PC-9 (cell line): Measurements from ENCODE around the gene TXLNB. TPM values are rescaled to one million over a fixed set of nuclear protein-coding genes. Genes with fewer than 3 reads are reported as not detected.

ENCODE experiments used
- BruUV-seq: library from RNA; stranded (reverse); fragments of 400-500 nt; replicated peaks from 2 replicates; lab custom pipeline; 2021; lab: Mats Ljungman, UMichigan
- CTCF ChIA-PET: fragments of 300-600 bp; sonication (Branson Sonifier 250); formaldehyde crosslinking; loops from one replicate; lab custom pipeline; 2022; ENCODE audit warnings: antibody characterized with exemption; lab: Charles Lee
- POLR2A ChIA-PET: fragments of 300-600 bp; sonication (Branson Sonifier 250); formaldehyde crosslinking; loops from one replicate; lab custom pipeline; 2022; ENCODE audit warnings: antibody characterized with exemption; ENCODE audit not compliant: unreplicated experiment; lab: Charles Lee
- DNase-seq, 2 experiments: peaks; one replicate each; pipeline versions ENCODE4 v3.0.0 to v3.0.0-alpha.2; 2015 to 2022; ENCODE audit warnings: mixed read lengths in 1 of 2
- H2AFZ ChIP-seq: fragments of 200-600 bp; sonication (generic); 2 replicates; pipeline ENCODE4 v1.8.1; 2017; ENCODE audit warnings: antibody characterized with exemption
- H3F3A ChIP-seq: fragments of 200-600 bp; sonication (generic); 2 replicates; pipeline ENCODE4 v1.8.1; 2017; ENCODE audit warnings: antibody characterized with exemption, mild to moderate bottlenecking, low read depth; ENCODE audit not compliant: insufficient read depth
- H3K27ac ChIP-seq: fragments of 200-600 bp; sonication (generic); 2 replicates; pipeline ENCODE4 v1.6.1; 2016; ENCODE audit warnings: mixed run types
- H3K27me3 ChIP-seq: fragments of 200-600 bp; sonication (generic); 2 replicates; pipeline ENCODE4 v1.6.1; 2016; ENCODE audit warnings: low read depth, mixed run types; ENCODE audit not compliant: insufficient read depth
- H3K36me3 ChIP-seq: fragments of 200-600 bp; sonication (generic); 2 replicates; pipeline ENCODE4 v1.6.1; 2016; ENCODE audit warnings: low read depth, mixed run types
- H3K4me1 ChIP-seq: fragments of 200-600 bp; sonication (generic); replicated peaks from 2 replicates; pipeline ENCODE4 v1.6.1; 2016; ENCODE audit warnings: mixed run types; ENCODE audit not compliant: insufficient read depth
- H3K4me2 ChIP-seq: fragments of 200-600 bp; sonication (generic); 2 replicates; pipeline ENCODE4 v1.6.1; 2017; ENCODE audit warnings: mixed run types
- H3K4me3 ChIP-seq: fragments of 200-600 bp; sonication (generic); 2 replicates; pipeline ENCODE4 v1.6.1; 2016; ENCODE audit warnings: mixed run types
- H3K79me2 ChIP-seq: fragments of 200-600 bp; sonication (generic); 2 replicates; pipeline ENCODE4 v1.6.1; 2017; ENCODE audit warnings: low read depth, mixed run types
- H3K9me2 ChIP-seq: fragments of 200-600 bp; sonication (generic); 2 replicates; pipeline ENCODE4 v1.8.1; 2017; ENCODE audit warnings: mild to moderate bottlenecking; ENCODE audit not compliant: insufficient read depth
- H3K9me3 ChIP-seq: fragments of 200-600 bp; sonication (generic); 2 replicates; pipeline ENCODE4 v1.8.1; 2016; ENCODE audit warnings: low read depth; ENCODE audit not compliant: insufficient read depth
- H4K20me1 ChIP-seq: fragments of 200-600 bp; sonication (generic); 2 replicates; pipeline ENCODE4 v1.8.1; 2017; ENCODE audit not compliant: insufficient read depth
- EZH2 ChIP-seq: fragments of 200-600 bp; sonication (generic); IDR thresholded peaks from 2 replicates; pipeline ENCODE4 v1.8.0; 2017; ENCODE audit warnings: antibody characterized with exemption, low read depth
- intact Hi-C: fragments of 100-400 bp; cut with micrococcal nuclease; formaldehyde crosslinking; loops from one replicate; pipeline ENCODE4 v1.10.0; 2022; ENCODE audit not compliant: unreplicated experiment
- total RNA-seq: library from RNA; stranded (reverse); gene quantifications from 2 replicates; pipeline ENCODE4 v1.2.3, GENCODE V29; 2021
- TF ChIP-seq, protein P1 (sequence below): fragments of 200-600 bp; sonication (generic); conservative IDR thresholded peaks from 2 replicates; pipeline ENCODE4 v1.6.1; 2017; ENCODE audit warnings: mixed run types, antibody characterized with exemption, mild to moderate bottlenecking, moderate library complexity

TXLNB gene
- total RNA-seq, 1 experiment from 2014 or later: 0.09 TPM

DNA sequence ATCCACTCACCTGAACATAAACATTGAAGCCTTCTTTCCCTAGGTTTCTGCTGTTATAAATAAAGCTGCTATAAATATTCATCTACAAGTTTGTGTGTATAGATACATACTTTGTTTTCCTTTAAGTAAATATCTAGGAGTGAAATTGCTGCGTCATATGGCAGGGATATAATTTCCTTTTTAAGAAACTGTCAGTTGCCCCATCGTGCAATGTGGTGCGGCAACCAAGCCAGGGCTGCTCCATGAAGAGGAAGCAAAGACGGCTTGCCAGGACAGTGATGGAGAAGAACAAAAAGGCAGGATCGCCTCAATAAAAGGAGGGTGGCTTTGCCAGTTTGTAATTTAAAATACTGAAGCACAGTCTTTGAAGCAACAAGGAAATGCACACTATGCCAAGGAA lies 46.0 kb upstream of the TXLNB start:
- Histone ChIP-seq H3K36me3 (no peaks in the 10 kb centered on the region), H3K4me1 (peaks cover 5% of the 10 kb centered on the region), H2AFZ (no peak overlapping the region), H3K4me3 (no peak overlapping the region), H3K9me3 (no peaks in the 10 kb centered on the region), H3K9me2 (no peaks in the 10 kb centered on the region), H3K27ac (no peak overlapping the region), H3K79me2 (no peaks in the 10 kb centered on the region), H3F3A (no peaks in the 10 kb centered on the region), H3K27me3 (no peaks in the 10 kb centered on the region), H4K20me1 (no peaks in the 10 kb centered on the region), H3K4me2 (no peak overlapping the region)
- ChIA-PET POLR2A (no interaction called here), CTCF (no interaction called here)
- DNase-seq: no peak
- intact Hi-C loops: no loop called here
- no TSS peak for BruUV-seq
- no peak for TF ChIP-seq EZH2
- TF ChIP-seq, protein P1, sequence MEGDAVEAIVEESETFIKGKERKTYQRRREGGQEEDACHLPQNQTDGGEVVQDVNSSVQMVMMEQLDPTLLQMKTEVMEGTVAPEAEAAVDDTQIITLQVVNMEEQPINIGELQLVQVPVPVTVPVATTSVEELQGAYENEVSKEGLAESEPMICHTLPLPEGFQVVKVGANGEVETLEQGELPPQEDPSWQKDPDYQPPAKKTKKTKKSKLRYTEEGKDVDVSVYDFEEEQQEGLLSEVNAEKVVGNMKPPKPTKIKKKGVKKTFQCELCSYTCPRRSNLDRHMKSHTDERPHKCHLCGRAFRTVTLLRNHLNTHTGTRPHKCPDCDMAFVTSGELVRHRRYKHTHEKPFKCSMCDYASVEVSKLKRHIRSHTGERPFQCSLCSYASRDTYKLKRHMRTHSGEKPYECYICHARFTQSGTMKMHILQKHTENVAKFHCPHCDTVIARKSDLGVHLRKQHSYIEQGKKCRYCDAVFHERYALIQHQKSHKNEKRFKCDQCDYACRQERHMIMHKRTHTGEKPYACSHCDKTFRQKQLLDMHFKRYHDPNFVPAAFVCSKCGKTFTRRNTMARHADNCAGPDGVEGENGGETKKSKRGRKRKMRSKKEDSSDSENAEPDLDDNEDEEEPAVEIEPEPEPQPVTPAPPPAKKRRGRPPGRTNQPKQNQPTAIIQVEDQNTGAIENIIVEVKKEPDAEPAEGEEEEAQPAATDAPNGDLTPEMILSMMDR: no peak

DNA sequence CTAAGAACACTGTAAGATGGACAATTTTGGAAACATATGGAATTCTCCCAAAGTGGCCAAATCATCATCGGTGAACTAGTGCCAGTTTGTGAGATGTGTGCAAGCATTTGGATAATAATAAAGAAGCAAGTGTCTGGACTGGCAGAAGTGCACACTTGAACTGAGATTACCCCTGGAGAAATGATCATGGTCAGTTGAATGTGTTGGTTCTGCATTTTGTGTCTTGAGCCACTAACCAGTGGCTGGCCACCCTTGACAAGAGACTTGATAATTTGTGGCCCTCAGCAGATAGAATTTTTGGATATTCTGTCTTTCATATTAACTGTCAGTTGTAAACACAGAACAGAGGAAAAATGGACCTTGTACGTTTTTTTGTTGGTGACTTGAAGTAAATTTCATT lies 45.2 kb upstream of the TXLNB start:
- Histone ChIP-seq H3K4me1 (no peaks in the 10 kb centered on the region), H3K27me3 (no peaks in the 10 kb centered on the region), H4K20me1 (no peaks in the 10 kb centered on the region), H3K9me2 (no peaks in the 10 kb centered on the region), H2AFZ (no peak overlapping the region), H3K9me3 (no peaks in the 10 kb centered on the region), H3K4me3 (no peak overlapping the region), H3K4me2 (no peak overlapping the region), H3F3A (no peaks in the 10 kb centered on the region), H3K27ac (no peak overlapping the region), H3K36me3 (no peaks in the 10 kb centered on the region), H3K79me2 (no peaks in the 10 kb centered on the region)
- TF ChIP-seq, protein P1: no peak
- TF ChIP-seq EZH2: no peak
- intact Hi-C loops: no loop called here
- ChIA-PET CTCF (no interaction called here), POLR2A (no interaction called here)
- no peak for DNase-seq
- no TSS peak for BruUV-seq

- Histone ChIP-seq H3K4me3 (no peak overlapping the region), H3K27ac (no peak overlapping the region), H4K20me1 (no peaks in the 10 kb centered on the region), H3K4me1 (no peaks in the 10 kb centered on the region), H3K4me2 (no peak overlapping the region), H3K36me3 (no peaks in the 10 kb centered on the region), H3K27me3 (no peaks in the 10 kb centered on the region), H3F3A (no peaks in the 10 kb centered on the region), H3K79me2 (no peaks in the 10 kb centered on the region), H3K9me3 (no peaks in the 10 kb centered on the region), H3K9me2 (no peaks in the 10 kb centered on the region), H2AFZ (no peak overlapping the region)
- no TSS peak for BruUV-seq
- intact Hi-C loops: no loop called here
- ChIA-PET POLR2A (no interaction called here), CTCF (no interaction called here)
- TF ChIP-seq, protein P1: no peak
- TF ChIP-seq EZH2: no peak
- DNase-seq: no peak
These were observed 44.7 kb upstream of the TXLNB start for GRCh38 chr6:139336488-139336887.
